ELF-1 (cell line): Measurements from ENCODE around the gene PEX5.
"Not testable (repeated sequence)": the region's sequence is repeated elsewhere in the genome, so short reads cannot be mapped to it uniquely, and the experiment has no call there.

ENCODE experiments used
- DNase-seq: peaks from one replicate; pipeline ENCODE4 v3.0.0-alpha.2; 2016; ENCODE audit warnings: low read depth, low spot score

Gene PEX5

GRCh38 chr12:7213745-7214144 is 24.3 kb downstream of the PEX5 start:
- DNase-seq: not testable (repeated sequence)

GRCh38 chr12:7217475-7218069 is 28.1 kb downstream of the PEX5 start:
- DNase-seq: no peak

- DNase-seq: peak; percentile 74
Observed at GRCh38 chr12:7219599-7220243, 30.2 kb downstream of the PEX5 start.

- no peak for DNase-seq
Observed at GRCh38 chr12:7221486-7221885, 32.0 kb downstream of the PEX5 start.

GRCh38 chr12:7229741-7230140 is 40.3 kb downstream of the PEX5 start:
- DNase-seq: no peak

- no peak for DNase-seq
Observed at GRCh38 chr12:7241404-7242005, 52.0 kb downstream of the PEX5 start.

GRCh38 chr12:7242176-7243101 is 53.0 kb downstream of the PEX5 start:
- no peak for DNase-seq

GRCh38 chr12:7251328-7251996 is 62.0 kb downstream of the PEX5 start:
- DNase-seq: not testable (repeated sequence)

- DNase-seq: no peak
Observed at GRCh38 chr12:7259060-7259459, 69.6 kb downstream of the PEX5 start.
